Neutrophil (primary cell): ENCODE results near the gene ECSCR.
A peak's percentile ranks its signal among the peaks of the same experiment; 100 is the strongest.
"Not testable (repeated sequence)": the region's sequence is repeated elsewhere in the genome, so short reads cannot be mapped to it uniquely, and the experiment has no call there.

Experiments
- H3K27ac ChIP-seq: fragments of 200-600 bp; sonication (generic); 2 replicates; pipeline ENCODE4 v1.5.1; 2016; ENCODE audit warnings: mild to moderate bottlenecking, moderate library complexity
- H3K27me3 ChIP-seq: fragments of 200-600 bp; sonication (generic); 2 replicates; pipeline ENCODE4 v1.6.0; 2016; ENCODE audit warnings: mild to moderate bottlenecking
- H3K36me3 ChIP-seq: fragments of 200-600 bp; sonication (generic); 2 replicates; pipeline ENCODE4 v1.5.1; 2017
- H3K4me1 ChIP-seq, 2 experiments: fragments of 200-600 bp in 1 of 2; sonication (generic) in 1 of 2; 1 replicate in 1 of 2; 2 replicates in 1 of 2; pipeline versions ENCODE4 v1.5.1 to v1.6.1; 2013 to 2016; ENCODE audit warnings: low read depth in 1 of 2, low read length in 1 of 2, mild to moderate bottlenecking in 1 of 2, moderate library complexity in 1 of 2; ENCODE audit not compliant: control insufficient read depth in 1 of 2, insufficient read depth in 1 of 2
- H3K4me3 ChIP-seq, 2 experiments: fragments of 200-600 bp in 1 of 2; sonication (generic) in 1 of 2; 1 replicate in 1 of 2; 2 replicates in 1 of 2; pipeline ENCODE4 v1.5.1; 2013 to 2016; ENCODE audit warnings: low read depth in 1 of 2, low read length in 1 of 2, mild to moderate bottlenecking in 1 of 2, moderate library complexity in 1 of 2
- H3K9me3 ChIP-seq: fragments of 200-600 bp; sonication (generic); 2 replicates; pipeline ENCODE4 v1.5.1; 2016
- CTCF ChIP-seq: fragments of 200-600 bp; sonication (generic); IDR thresholded peaks from 2 replicates; pipeline ENCODE4 v1.5.1; 2016; ENCODE audit warnings: antibody characterized with exemption

ECSCR gene

GRCh38 chr5:139445325-139446170 is 17.0 kb downstream of the ECSCR start:
- Histone ChIP-seq H3K27ac (no peak overlapping the region), H3K4me3 (no peak overlapping the region), H3K4me1 (no peaks in the 10 kb centered on the region), H3K36me3 (no peaks in the 10 kb centered on the region), H3K9me3 (no peaks in the 10 kb centered on the region), H3K27me3 (no peaks in the 10 kb centered on the region)
- no peak for TF ChIP-seq CTCF

DNA sequence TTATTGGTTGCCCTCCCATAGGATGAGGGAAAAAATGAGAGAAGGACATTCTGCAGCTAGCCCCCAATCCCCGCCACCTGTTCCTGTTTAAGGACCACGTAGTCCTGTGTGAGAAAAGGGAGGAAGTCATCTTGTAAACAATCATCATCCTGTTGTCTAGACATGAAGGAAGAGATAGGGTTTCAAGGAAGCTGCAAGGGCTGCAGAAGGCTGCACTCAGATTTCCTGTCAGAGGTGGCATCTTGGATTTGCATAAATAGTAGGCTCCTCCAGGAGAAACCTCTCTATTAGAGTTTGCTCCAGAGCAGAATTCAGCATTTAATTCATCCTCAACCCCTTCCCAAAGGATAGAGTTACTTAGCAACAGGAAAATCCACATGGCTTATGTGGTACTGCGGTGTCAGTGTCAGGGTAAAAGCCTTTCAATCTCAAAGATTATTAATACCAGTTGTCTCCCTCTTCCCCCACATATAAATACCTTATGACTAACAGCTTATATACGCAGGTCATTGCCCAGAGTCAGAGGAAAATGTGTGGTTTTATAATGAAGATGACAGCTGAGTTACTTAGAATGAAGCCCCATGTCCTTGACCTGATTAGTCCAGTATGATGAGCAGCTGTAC is 18.6 kb downstream of the ECSCR start:
- Histone ChIP-seq H3K27ac (no peak overlapping the region), H3K4me3 (no peak overlapping the region)

GRCh38 chr5:139440416-139440815 is 22.1 kb downstream of the ECSCR start:
- not testable (repeated sequence) for H3K27me3 ChIP-seq, H3K9me3 ChIP-seq, H3K4me3 ChIP-seq, H3K36me3 ChIP-seq, H3K27ac ChIP-seq
- H3K4me1 ChIP-seq = peaks cover 9 to 12% of the 10 kb centered on the region in 2 experiments

More for the DNA sequence above, 18.6 kb downstream of the ECSCR start:
- no peaks in the 10 kb centered on the region for H3K9me3 ChIP-seq
- peaks cover 6 to 7% of the 10 kb centered on the region in 2 experiments for H3K4me1 ChIP-seq
- no peak for TF ChIP-seq CTCF
- no peaks in the 10 kb centered on the region for H3K27me3 ChIP-seq
- H3K36me3 ChIP-seq = no peaks in the 10 kb centered on the region

DNA sequence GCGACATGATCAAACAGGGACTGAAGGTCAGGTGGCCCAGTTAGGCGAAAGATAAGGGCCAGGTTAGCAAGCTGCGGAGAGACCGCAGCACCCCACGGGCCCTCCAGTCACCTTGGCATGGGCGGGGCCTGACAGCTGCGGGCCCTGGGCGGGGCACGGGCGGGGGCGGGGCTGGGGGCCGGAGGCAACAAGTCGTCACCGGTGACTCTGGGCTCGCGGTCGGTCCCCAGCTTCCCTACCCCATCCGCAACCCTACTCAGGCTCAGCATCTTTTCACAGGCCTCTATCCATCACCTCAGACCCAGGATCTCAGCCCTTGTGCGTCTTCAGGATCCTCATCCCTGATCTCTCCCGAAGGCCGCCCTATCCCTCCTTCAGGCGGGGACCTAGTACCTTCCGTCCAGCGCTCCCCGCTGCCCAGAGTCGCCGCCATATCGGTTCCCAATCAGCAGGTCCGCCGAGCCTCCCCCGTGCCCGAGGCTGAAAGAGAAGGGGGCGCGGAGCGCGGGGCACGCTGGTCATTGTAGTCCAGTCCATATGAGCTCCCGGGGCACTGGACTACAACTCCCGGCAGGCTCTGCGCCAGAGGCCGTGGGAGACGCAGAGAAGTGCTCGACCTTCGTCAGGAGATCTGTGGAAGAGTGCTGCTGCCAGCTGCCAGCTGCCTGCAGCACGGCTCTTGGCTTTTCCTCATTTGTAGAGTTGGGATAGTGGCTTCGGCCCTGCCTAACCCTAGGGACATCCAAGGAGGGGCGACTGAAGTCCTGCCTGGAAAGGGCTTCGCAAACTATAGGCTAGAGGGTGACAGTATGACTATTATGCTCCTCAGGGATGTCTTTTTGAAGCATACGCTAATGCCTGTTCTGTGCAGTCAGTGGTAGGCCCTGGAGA is 23.3 kb downstream of the ECSCR start, which contains the start of gene DNAJC18:
TSS of gene DNAJC18 (minus strand) at position 513 of the 891 bp plus-strand sequence. CDS start at position 433, 80 bp downstream.
- H3K27me3 ChIP-seq = no peaks in the 10 kb centered on the region
- peaks cover 9 to 12% of the 10 kb centered on the region in 2 experiments for H3K4me1 ChIP-seq
- no peaks in the 10 kb centered on the region for H3K36me3 ChIP-seq
- H3K27ac ChIP-seq = peak within 1 kb of the TSS; percentile 93
- peak; percentile 26 for TF ChIP-seq CTCF
- peak within 1 kb of the TSS; percentile 82 to 93 for H3K4me3 ChIP-seq
- H3K9me3 ChIP-seq = no peaks in the 10 kb centered on the region

- H3K27ac ChIP-seq = peak overlapping the region; percentile 93
- TF ChIP-seq CTCF = no peak
Measured at GRCh38 chr5:139438707-139439012, 23.9 kb downstream of the ECSCR start.

More at GRCh38 chr5:139438707-139439012, 23.9 kb downstream of the ECSCR start:
- Histone ChIP-seq H3K9me3 (no peaks in the 10 kb centered on the region), H3K4me1 (peaks cover 9 to 12% of the 10 kb centered on the region in 2 experiments), H3K27me3 (no peaks in the 10 kb centered on the region), H3K4me3 (peak overlapping the region; percentile 82 to 93), H3K36me3 (no peaks in the 10 kb centered on the region)
